Dedifferentiated amniotic fluid mesenchymal stem cell (primary cell): Measurements from ENCODE around the gene INPP5A.

Experiments used
- DNase-seq: peaks from one replicate; pipeline ENCODE4 v3.0.0-alpha.2; 2016; ENCODE audit errors: extremely low spot score

The INPP5A gene

DNA sequence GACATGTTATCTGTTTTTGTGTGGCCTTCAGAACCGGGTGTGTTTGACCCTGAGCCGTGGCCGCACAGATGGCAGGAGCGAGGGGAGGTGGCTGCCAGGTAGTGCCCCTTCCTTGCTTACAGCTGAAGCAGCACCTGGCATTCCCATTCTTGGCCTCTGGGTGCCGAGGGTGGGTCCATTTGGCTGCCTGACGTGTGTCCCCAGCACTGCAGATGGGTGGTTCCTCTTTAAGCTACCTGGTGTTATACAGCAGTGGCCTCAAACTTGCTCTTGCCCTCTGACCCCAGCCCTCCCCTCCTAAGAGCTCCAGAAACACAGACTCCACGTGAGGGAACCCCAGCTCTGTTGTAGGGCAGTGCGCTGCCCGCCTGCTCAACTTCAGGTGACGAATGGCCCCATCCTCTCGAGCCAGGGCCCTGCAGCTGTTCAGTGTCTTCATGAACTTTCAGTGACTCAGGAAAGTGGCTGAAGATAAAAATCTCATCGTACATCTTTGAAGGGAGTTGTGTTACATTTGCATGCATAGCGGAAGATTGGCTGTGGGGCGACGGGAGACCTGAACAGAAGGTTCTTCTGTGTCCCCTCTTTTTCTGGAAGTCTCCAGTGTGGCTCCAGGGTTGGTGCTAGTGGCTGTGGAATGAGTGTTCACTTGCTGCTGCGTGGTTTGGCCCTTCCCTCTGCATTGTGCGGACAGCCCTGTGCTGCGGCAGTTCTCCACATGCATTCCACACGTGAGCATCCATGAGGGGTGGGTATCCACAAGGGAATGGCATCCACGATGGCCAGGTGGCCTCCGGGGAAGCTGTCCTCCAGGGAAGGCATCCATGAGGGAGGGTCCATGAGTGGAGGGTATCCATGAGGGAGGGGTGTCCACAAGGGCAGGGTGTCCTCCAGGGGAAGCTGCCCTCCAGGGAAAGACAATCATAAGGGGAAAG is 91.6 kb downstream of the INPP5A start:
- no peak for DNase-seq

- no peak for DNase-seq
Observed at GRCh38 chr10:132630156-132630555, 92.6 kb downstream of the INPP5A start.

- no peak for DNase-seq
Observed at GRCh38 chr10:132630666-132631337, 93.2 kb downstream of the INPP5A start.

DNA sequence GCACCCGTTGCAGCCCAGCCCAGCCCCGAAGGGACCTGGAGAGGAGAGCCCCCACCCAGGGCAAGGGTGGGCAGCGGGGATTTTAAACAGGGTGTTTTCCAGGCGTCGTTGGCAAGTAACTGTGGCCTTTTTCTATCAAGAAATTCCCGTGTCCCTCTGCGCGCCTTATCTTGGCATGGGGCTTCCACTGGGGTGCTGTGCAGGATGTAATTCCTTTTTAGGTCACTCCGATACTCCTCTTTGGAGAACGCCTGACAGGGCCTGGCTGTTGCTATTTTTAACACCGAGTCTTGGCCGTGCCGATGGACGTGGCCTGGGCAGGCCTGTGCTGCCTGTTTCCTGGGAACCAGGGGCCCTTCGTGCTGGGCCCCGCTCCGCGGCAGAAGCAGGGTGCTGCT is 93.8 kb downstream of the INPP5A start:
- no peak for DNase-seq

DNA sequence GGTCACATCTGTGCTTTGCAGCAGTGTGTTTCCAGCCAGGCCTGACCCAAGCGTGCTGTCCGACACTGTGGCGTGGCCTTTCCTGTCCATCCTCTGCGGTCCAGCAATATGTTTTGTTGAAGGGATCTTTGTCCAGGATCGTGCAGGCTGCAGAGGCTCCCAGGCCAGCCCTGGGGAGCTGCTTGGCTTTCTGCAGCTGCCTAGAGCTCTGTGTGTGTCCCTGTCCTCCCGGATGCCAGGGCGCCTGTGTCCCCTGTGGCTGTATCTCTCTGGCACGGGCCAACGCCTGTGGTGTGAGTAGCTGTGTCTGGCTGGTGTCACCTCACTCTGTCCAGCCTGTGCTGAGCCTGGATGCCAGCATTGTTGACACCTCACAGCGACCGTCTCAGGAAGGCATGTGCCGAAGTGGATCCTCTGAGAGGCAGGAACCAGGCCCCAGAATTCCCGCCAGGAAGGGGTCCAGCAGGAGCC is 94.5 kb downstream of the INPP5A start:
- no peak for DNase-seq

- DNase-seq = peak; percentile 27
Observed at GRCh38 chr10:132632851-132633684, 95.5 kb downstream of the INPP5A start.

DNA sequence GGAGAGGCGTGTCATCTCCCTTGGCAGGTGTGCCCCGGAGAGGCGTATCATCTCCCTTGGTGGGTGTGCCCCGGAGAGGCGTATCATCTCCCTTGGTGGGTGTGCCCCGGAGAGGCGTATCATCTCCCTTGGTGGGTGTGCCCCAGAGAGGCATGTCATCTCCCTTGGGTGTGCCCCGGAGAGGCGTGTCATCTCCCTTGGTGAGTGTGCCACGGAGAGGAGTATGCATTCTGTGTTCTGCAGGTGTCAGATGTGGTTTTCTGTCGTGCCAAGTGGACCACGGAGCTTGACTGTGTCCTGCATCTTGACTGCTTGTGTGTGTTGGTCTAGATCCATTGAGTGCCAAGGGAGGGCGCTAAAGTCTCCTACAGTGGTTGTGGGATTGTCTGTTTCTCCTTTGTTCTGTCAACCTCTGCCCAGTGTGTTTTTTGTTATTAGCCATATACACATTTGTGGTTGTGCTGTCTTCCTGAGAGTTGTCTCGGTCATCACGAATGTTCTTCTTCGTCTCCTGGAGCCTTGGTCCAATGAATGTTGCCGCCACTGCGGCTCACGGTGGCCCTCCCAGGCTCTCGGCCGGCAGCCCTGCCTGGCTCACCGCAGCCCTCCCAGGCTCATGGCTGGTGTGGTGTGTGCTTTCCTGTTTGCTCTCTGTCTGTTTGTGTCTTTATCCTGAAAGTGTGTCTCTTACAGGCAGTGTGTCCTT is 96.8 kb downstream of the INPP5A start:
- DNase-seq = no peak

GRCh38 chr10:132634947-132635271 is 97.3 kb downstream of the INPP5A start:
- no peak for DNase-seq

DNA sequence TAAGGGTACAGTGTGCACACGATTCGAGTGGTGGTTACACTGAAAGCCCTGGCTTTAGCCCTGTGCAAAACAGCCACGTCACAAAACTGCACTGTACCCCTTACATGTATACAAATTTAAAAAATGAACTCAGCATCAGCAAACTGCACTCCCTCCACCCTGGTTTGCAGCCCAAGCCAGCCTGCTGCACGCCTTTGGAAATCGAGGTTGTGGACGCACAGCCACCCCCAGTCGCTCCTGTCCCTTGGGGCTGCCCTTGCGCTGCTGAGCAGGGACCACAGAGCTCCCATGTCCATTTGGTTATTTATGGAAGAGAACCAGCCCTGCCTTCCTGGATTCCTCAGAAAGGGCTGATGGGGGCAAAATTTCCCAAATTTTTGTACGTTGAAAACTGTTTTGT is 98.8 kb downstream of the INPP5A start:
- DNase-seq = no peak

GRCh38 chr10:132637477-132638129 is 100.0 kb downstream of the INPP5A start:
- DNase-seq = peak; percentile 58

DNA sequence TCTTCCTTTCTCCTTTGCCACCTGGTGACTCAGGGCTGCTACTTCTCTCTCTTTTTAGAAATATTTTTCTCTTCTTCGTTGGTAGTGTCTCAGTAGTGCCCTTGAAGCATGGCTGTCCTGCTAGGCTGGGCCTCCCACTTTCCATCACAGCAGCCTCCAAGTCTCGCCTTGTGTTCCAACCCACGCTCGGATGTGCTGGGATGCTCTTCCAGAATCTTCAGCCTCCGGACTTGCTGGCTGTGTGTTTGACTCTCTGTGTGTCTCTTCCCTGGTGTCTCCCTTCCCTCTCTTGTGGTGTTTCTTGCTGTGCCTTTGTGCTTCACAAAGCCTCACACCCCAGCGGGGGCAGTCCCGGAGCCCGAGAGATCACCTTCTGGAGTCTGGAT is 100.5 kb downstream of the INPP5A start:
- no peak for DNase-seq

- no peak for DNase-seq
Observed at GRCh38 chr10:132639470-132639869, 101.9 kb downstream of the INPP5A start.

- no peak for DNase-seq
Observed at GRCh38 chr10:132640326-132641125, 102.9 kb downstream of the INPP5A start.

DNA sequence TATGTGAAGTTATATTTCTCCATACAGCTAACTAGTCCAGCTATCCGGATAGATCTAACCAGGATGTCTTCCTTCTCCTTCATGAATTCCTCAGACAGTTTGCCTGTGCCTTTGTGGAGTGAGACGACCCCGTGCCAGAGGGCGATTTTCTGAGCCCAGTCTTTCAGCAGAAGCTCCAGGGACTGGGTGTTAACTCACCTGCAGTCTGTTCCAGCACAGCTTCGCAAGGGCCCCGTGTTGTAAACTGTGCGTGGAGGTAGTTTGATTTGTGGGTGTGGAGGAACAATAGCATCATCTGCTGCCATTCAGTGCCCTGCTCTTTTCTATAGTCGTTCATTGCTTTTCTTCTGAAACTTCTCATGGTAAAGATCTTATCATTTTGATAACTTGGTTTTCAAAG is 103.8 kb downstream of the INPP5A start:
- no peak for DNase-seq

DNA sequence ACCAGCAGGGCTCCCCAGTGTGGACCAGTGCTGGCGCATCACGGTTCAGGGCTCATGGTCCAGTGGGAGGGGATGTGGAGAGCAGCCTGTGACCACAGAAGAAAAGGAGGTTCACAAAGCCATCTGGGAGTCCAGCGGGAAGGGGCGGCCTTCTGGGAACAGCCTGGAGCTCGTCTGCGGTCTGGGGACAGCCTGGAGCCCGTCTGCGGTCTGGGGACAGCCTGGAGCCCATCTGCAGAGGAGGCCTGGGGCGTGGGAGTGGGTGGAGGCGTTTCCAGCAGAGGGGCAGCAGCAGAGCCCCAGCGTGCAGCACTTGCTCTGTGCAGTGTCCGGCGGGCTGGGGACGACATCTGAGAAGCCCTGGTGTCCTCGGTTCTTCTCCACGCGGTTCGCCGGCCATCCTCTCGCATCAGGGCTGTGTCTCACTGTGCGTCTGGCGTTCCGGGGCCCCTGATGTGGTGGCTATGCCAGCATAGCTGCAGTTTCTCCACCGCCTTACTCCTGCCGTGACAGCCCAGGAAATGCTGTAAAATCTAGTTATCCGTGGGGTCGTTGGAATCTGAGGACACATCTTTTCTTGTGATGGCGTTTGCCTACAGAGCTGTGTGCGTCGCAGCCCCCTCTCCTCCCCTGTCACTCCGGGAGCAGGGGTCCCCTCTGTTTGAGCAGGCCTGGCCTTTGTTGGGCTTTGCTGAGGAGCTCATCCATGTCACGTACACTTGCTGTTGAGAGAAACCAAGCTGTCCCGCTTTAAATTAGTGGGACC is 104.6 kb downstream of the INPP5A start:
- DNase-seq = no peak

DNA sequence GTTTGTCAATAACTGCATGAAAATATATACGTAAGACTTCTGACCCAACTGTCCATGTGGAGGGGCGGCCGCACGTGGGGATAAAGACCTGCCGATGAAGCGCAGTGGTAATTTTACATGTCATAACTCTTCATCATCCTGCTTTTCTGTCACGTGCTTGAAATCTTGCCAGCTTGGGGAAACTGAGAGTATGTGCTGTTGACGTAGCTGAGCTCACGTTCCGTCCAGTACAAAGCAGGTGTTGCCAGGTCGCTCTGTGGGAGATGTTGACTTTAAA is 105.1 kb downstream of the INPP5A start:
- DNase-seq = no peak

- no peak for DNase-seq
Observed at GRCh38 chr10:132643709-132644526, 106.3 kb downstream of the INPP5A start.

- DNase-seq = no peak
Observed at GRCh38 chr10:132644527-132645246, 107.1 kb downstream of the INPP5A start.
